Glomerular endothelial cell (primary cell): ENCODE results near the gene TMEM116. TPM values are rescaled to one million over a fixed set of nuclear protein-coding genes. Genes with fewer than 3 reads are reported as not detected.
"Not testable (repeated sequence)": the region's sequence is repeated elsewhere in the genome, so short reads cannot be mapped to it uniquely, and the experiment has no call there.

Experiments
- DNase-seq: peaks from one replicate; pipeline ENCODE4 v3.0.0-alpha.2; 2011; ENCODE audit warnings: low read depth, low spot score; ENCODE audit errors: extremely low read depth
- total RNA-seq: library from RNA; depleted of rRNA; stranded (reverse); fragments of >200 nt; gene quantifications from 2 replicates; pipeline ENCODE4 v1.2.3, GENCODE V29; 2015

The TMEM116 gene
- total RNA-seq, 1 donor from 2014 or later = 3.6 TPM

GRCh38 chr12:111980598-111980997 lies 32.4 kb downstream of the TMEM116 start:
- DNase-seq = no peak

- no peak for DNase-seq
These were observed 34.4 kb downstream of the TMEM116 start for GRCh38 chr12:111978545-111978944.

GRCh38 chr12:111976860-111977259 lies 36.1 kb downstream of the TMEM116 start:
- DNase-seq = no peak

- DNase-seq = no peak
These were observed 36.7 kb downstream of the TMEM116 start for GRCh38 chr12:111976291-111976690.

DNA sequence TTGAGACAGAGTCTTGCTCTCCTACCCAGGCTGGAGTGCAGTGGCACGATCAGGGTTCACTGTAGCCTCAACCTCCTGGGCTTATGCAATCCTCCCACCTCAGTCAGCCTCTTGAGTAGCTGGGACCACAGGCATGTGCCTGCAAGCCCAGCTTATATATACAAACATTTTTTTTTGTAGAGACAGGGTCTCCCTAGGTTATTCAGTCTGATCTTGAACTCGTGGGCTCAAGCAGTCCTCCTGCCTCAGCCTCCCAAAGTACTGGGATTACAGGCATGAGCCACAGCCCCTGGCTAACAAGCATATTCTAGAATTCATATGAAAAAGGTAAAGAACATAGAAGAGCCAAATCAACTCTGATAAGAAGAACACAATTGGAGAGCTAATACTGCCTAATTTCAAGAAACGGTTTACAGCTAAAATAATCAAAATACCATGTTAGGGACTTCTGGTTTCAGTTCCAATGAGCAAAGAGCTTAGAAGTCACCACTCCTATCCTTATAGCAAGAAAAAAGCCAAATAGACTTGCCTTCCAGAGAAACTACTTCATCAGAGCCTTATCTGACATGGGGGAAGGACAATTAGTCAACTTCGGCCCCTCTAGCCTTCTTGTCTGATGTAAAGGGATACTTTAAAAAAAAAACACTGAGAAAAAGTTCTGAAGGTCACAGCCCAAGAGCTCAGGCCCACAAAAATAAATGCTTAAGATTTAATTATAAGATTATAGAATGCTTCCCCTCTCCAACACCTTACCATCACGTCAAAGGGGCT lies 37.6 kb downstream of the TMEM116 start:
- DNase-seq = no peak

- no peak for DNase-seq
These were observed 41.2 kb downstream of the TMEM116 start for GRCh38 chr12:111971800-111972199.

DNA sequence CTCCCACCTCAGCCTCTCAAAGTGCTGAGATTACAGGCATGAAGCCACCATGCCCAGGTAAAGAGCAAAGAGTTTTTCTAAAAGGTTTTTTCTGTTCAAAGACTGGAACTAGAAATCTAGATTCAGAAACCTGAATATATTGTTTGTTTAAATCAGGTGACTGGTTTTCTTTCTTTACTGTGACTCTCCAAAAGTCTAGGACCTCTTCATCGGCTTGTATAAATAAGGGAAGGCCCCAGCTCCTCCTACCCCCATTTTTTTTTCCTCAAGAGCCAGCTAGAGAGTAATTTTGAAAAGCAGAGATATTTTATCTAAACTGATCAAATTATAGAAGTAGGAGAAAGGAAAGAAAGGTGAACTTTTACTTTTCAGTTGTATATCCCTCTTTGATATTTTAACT lies 48.0 kb downstream of the TMEM116 start:
- no peak for DNase-seq

GRCh38 chr12:111959518-111959917 lies 53.4 kb downstream of the TMEM116 start:
- DNase-seq = not testable (repeated sequence)

GRCh38 chr12:111957224-111957623 lies 55.7 kb downstream of the TMEM116 start:
- not testable (repeated sequence) for DNase-seq

GRCh38 chr12:111954969-111955368 lies 58.0 kb downstream of the TMEM116 start:
- DNase-seq = no peak

DNA sequence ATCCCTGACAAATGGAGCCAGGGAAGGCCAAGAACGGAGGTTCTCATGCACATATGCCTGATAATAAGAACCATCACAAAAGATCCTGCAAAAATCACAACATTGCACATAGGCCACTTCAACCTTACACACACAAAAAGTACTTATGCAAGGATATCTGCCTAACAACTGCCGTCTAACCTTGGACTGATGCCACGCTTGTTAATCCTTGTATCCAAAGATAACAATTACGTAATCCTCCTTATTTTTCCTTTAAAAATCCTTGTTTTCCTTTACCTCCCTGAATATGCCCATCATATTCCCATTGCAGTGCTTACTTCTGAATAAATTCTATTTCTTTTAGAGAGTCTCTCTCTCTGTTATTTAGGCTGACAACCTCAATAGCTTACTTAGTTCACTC lies 59.5 kb downstream of the TMEM116 start:
- no peak for DNase-seq

GRCh38 chr12:111952084-111952787 lies 60.7 kb downstream of the TMEM116 start:
- DNase-seq = not testable (repeated sequence)

DNA sequence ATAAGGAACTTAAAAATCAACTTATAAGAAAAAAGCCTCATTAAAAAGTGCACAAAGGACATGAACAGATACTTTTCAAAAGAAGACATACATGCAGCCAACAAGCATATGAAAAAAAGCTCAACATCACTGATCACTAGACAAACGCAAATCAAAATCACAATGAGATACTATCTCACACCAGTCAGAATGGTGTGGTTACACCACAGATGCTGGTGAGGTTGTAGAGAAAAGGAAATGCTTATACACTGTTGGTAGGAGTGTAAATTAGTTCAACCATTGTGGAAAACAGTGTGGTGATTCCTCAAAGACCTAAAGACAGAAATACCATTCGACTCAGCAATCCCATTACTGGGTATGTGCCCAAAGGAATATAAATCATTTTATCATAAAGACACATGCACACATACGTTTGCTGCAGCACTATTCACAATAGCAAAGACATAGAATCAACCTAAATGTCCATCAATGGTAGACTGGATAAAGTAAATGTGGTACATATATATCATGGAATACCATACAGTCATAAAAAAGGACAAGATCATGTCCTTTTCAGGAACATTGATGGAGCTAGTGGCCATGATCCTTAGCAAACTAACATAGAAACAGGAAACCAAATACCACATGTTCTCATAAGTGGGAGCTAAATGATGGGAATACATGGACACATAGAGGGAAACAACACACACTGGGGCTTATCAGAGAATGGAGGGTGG lies 61.8 kb downstream of the TMEM116 start:
- DNase-seq = not testable (repeated sequence)

- DNase-seq = no peak
These were observed 69.0 kb downstream of the TMEM116 start for GRCh38 chr12:111943929-111944328.

- peak; percentile 27 for DNase-seq
These were observed 70.4 kb downstream of the TMEM116 start for GRCh38 chr12:111942557-111942956.

GRCh38 chr12:111937429-111937828 lies 75.5 kb downstream of the TMEM116 start:
- no peak for DNase-seq

DNA sequence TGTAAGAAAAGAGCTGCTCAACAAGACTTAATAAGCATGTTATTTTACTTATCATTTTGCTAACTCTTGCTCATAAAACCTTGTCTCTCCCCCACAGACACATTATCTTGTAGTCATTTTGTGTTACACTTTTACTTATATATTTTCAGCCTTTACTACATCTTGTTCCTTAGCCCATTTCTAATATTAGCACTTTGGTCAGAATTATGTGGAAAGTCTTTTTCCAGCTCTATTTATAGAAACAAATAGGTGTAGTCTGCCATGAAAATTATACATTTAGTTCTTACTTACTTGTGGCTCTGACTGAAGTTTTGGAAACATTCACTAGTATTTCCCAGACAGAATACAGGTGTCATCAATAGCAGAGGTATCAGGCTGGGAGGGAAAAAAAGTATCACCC lies 76.1 kb downstream of the TMEM116 start:
- no peak for DNase-seq

GRCh38 chr12:111932241-111932640 lies 80.7 kb downstream of the TMEM116 start:
- no peak for DNase-seq

DNA sequence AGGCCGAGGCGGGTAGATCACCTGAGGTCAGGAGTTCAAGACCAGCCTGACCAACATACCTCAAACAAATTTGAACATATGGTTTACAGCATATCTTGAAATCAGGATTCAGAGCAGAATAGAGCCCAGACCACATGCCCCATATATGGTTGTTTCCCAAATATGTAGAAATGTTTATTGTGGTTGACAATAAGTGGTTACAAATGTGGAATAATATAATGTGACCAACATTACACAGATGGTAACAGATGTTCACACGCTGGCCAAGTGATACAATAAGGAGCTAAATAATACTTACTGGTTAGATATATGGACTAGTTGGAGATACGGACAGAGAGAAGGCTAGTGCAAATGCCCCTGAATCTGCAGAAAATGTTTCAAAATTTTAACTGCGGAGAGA lies 85.6 kb downstream of the TMEM116 start:
- no peak for DNase-seq

DNA sequence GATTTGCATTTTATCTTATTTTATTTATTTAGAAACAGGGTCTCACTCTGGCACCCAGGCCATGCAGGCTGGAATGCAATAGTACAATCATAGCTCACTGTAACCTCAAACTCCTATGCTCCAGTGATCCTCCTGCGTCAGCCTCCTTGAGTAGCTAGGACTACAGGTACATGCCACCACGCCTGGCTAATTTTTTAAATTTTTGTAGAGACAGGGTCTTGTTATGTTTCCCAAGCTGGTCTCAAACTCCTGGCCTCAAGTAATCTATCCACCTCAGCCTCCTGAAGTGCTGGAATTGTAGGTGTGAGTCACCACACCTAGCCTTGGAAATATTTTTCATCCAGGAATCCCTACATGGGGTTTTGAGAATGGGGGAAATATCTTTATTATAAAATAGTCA lies 86.3 kb downstream of the TMEM116 start:
- DNase-seq = no peak

GRCh38 chr12:111925171-111925570 lies 87.8 kb downstream of the TMEM116 start:
- peak; percentile 34 for DNase-seq

- no peak for DNase-seq
These were observed 105.2 kb downstream of the TMEM116 start for GRCh38 chr12:111907740-111908139.
